B cell (primary cell): ENCODE measurements around the gene C22orf15. TPM values are rescaled to one million over a fixed set of nuclear protein-coding genes. Genes with fewer than 3 reads are reported as not detected.

Source experiments
- ATAC-seq: fragments of 200-7000 bp; cut with Tn5 transposase; one replicate; pipeline ENCODE4 v1.10.0; 2021; ENCODE audit warnings: low read depth, mild to moderate bottlenecking, moderate number of reproducible peaks, moderate library complexity
- CTCF ChIA-PET: fragments of 350-600 bp; sonication (Branson Sonifier 250); formaldehyde crosslinking; loops from one replicate; lab custom pipeline; 2021; ENCODE audit warnings: antibody characterized with exemption, inconsistent platforms; lab: Charles Lee
- POLR2A ChIA-PET: fragments of 350-600 bp; sonication (Branson Sonifier 250); formaldehyde crosslinking; loops from one replicate; lab custom pipeline; 2021; ENCODE audit warnings: antibody characterized with exemption; lab: Charles Lee
- DNase-seq: peaks from one replicate; pipeline ENCODE4 v3.0.0; 2013
- H2AFZ ChIP-seq: 2 replicates; pipeline ENCODE4 v1.6.1; 2012; ENCODE audit warnings: mild to moderate bottlenecking, low read depth, low read length; ENCODE audit not compliant: insufficient read depth, poor library complexity, severe bottlenecking
- H3K27ac ChIP-seq, 2 donors: 1 replicate in 1 of 2; 2 replicates in 1 of 2; pipeline ENCODE4 v1.5.1; 2012 to 2013; ENCODE audit warnings: low read length in 2 of 2, mild to moderate bottlenecking in 2 of 2, moderate library complexity in 1 of 2
- H3K27me3 ChIP-seq, 4 experiments: fragments of 200-600 bp in 1 of 4; sonication (generic) in 1 of 4; replicated peaks in 1 of 4; 1 replicate in 2 of 4; 2 replicates in 2 of 4; pipeline versions ENCODE4 v1.6.1 to v1.7.0; 2013 to 2016; ENCODE audit warnings: low read length in 3 of 4, mild to moderate bottlenecking in 2 of 4, mixed read lengths in 1 of 4, moderate library complexity in 1 of 4; ENCODE audit not compliant: insufficient read depth in 4 of 4, control insufficient read depth in 3 of 4; ENCODE audit errors: control extremely low read depth in 1 of 4
- H3K36me3 ChIP-seq, 2 experiments: replicated peaks in 1 of 2; 1 replicate in 1 of 2; 2 replicates in 1 of 2; pipeline versions ENCODE4 v1.6.1 to v1.7.1; 2013; ENCODE audit warnings: low read length in 1 of 2; ENCODE audit not compliant: insufficient read depth in 2 of 2, control insufficient read depth in 1 of 2; ENCODE audit errors: control extremely low read depth in 1 of 2, extremely low read depth in 1 of 2
- H3K4me1 ChIP-seq, 2 donors: fragments of 200-600 bp in 1 of 2; sonication (generic) in 1 of 2; 1 replicate in 1 of 2; 2 replicates in 1 of 2; pipeline versions ENCODE4 v1.5.1 to v1.6.1; 2013 to 2017; ENCODE audit warnings: low read length in 2 of 2; ENCODE audit not compliant: control insufficient read depth in 2 of 2, insufficient read depth in 2 of 2
- H3K4me2 ChIP-seq: replicated peaks from 2 replicates; pipeline ENCODE3; 2012; ENCODE audit warnings: mild to moderate bottlenecking, low read depth, low read length; ENCODE audit not compliant: poor library complexity, severe bottlenecking
- H3K4me3 ChIP-seq, 5 experiments: fragments of 200-600 bp in 1 of 5; sonication (generic) in 1 of 5; 1 replicate in 3 of 5; 2 replicates in 2 of 5; pipeline versions ENCODE4 v1.5.1 to v1.7.0; 2011 to 2016; ENCODE audit warnings: low read length in 4 of 5, mild to moderate bottlenecking in 4 of 5, low read depth in 2 of 5, control low read depth in 1 of 5, moderate library complexity in 1 of 5; ENCODE audit not compliant: insufficient read depth in 1 of 5; ENCODE audit errors: control extremely low read depth in 1 of 5, extremely low read depth in 1 of 5
- H3K79me2 ChIP-seq: fragments of 200-600 bp; sonication (generic); one replicate; pipeline ENCODE4 v1.6.0; 2016; ENCODE audit warnings: low read length; ENCODE audit not compliant: control insufficient read depth, insufficient read depth
- H3K9ac ChIP-seq: fragments of 200-600 bp; sonication (generic); 2 replicates; pipeline ENCODE4 v1.6.1; 2017; ENCODE audit warnings: mild to moderate bottlenecking, low read length, moderate library complexity
- H3K9me3 ChIP-seq, 3 donors: one replicate each; pipeline versions ENCODE4 v1.6.1 to v1.7.1; 2013; ENCODE audit warnings: low read length in 2 of 3; ENCODE audit not compliant: control insufficient read depth in 2 of 3, insufficient read depth in 1 of 3; ENCODE audit errors: control extremely low read depth in 1 of 3
- H4K20me1 ChIP-seq: 2 replicates; pipeline ENCODE4 v1.6.0; 2012; ENCODE audit warnings: mild to moderate bottlenecking, low read length; ENCODE audit not compliant: insufficient read depth, control insufficient read depth, poor library complexity, severe bottlenecking
- H3K27ac Mint-ChIP-seq: one replicate; pipeline ENCODE4 v1.8.0; 2021; ENCODE audit warnings: mixed read lengths
- H3K27me3 Mint-ChIP-seq: one replicate; pipeline ENCODE4 v1.8.0; 2021; ENCODE audit warnings: mixed read lengths
- H3K4me1 Mint-ChIP-seq: one replicate; pipeline ENCODE4 v1.8.0; 2021; ENCODE audit warnings: mixed read lengths
- H3K4me3 Mint-ChIP-seq: one replicate; pipeline ENCODE4 v1.8.0; 2021; ENCODE audit warnings: mixed read lengths
- H3K9me3 Mint-ChIP-seq: one replicate; pipeline ENCODE4 v1.8.0; 2022; ENCODE audit warnings: mixed read lengths; ENCODE audit not compliant: insufficient read depth
- CTCF ChIP-seq: fragments of 200-600 bp; IDR thresholded peaks from one replicate; pipeline ENCODE4 v1.8.0; 2022; ENCODE audit warnings: antibody characterized with exemption, mild to moderate bottlenecking
- EZH2 ChIP-seq: IDR thresholded peaks from 2 replicates; pipeline ENCODE4 v1.6.1; 2012; ENCODE audit warnings: borderline replicate concordance, low read depth, mild to moderate bottlenecking, moderate library complexity, low read length; ENCODE audit not compliant: insufficient read depth, poor library complexity, severe bottlenecking
- WGBS: methylation state at CpG from one replicate; pipeline ENCODE4 v1.1.5; 2013; ENCODE audit warnings: missing lambda C conversion rate; ENCODE audit not compliant: insufficient coverage; 5-methylcytosine and 5-hydroxymethylcytosine counted together
- intact Hi-C: fragments of 100-400 bp; cut with micrococcal nuclease; formaldehyde crosslinking; loops from one replicate; pipeline ENCODE4 v1.10.0; 2022
- polyA plus RNA-seq: library from polyadenylated mRNA; depleted of rRNA; stranded (reverse); fragments of >200 nt; gene quantifications from 2 replicates; pipeline ENCODE4 v1.2.3, GENCODE V29; 2012
- total RNA-seq, 2 donors: library from RNA; stranded (reverse); fragments of 120-200 nt in 1 of 2; gene quantifications; 1 replicate in 1 of 2; 2 replicates in 1 of 2; pipeline versions ENCODE4 v1.2.3 to v1.2.4, GENCODE V29; 2013 to 2022

C22orf15 gene
- total and polyA plus RNA-seq, 2 donors (not counting 1 experiment from before 2014, with no cell fraction given) = 0.61 to 0.81 TPM

- Histone ChIP-seq H3K27ac (no peak overlapping the region), H3K79me2 (no peaks in the 10 kb centered on the region), H3K9ac (no peak overlapping the region), H2AFZ (no peak overlapping the region), H3K36me3 (peaks cover 0 to 10% of the 10 kb centered on the region in 2 experiments), H4K20me1 (no peaks in the 10 kb centered on the region), H3K4me1 (peaks cover 12% of the 10 kb centered on the region in 2 donors), H3K4me2 (no peak overlapping the region), H3K27me3 (no peaks in the 10 kb centered on the region), H3K9me3 (no peaks in the 10 kb centered on the region), H3K4me3 (no peak overlapping the region)
- DNase-seq (no peak), ATAC-seq (no peak)
- WGBS = 94% methylated on average over 15 of the region's 15 CpGs
- Mint-ChIP-seq H3K9me3 (no peaks in the 10 kb centered on the region), H3K27ac (no peak overlapping the region), H3K27me3 (no peaks in the 10 kb centered on the region), H3K4me3 (no peak overlapping the region), H3K4me1 (peaks cover 5% of the 10 kb centered on the region)
- intact Hi-C loops = loop anchor here (10.0 kb wide), 1 partner anchor 234 kb away; the partner anchor contains the start of gene CABIN1
- TF ChIP-seq CTCF (no peak), EZH2 (no peak)
- ChIA-PET CTCF (no interaction called here), POLR2A (no interaction called here)
Observed at GRCh38 chr22:23781065-23781464, 18.3 kb downstream of the C22orf15 start.

GRCh38 chr22:23781511-23782183, 18.9 kb downstream of the C22orf15 start:
- Histone ChIP-seq H3K9ac (no peak overlapping the region), H3K4me3 (no peak overlapping the region), H3K36me3 (peaks cover 0 to 10% of the 10 kb centered on the region in 2 experiments), H3K4me1 (peaks cover 17 to 18% of the 10 kb centered on the region in 2 donors), H3K4me2 (no peak overlapping the region), H2AFZ (no peak overlapping the region), H3K27me3 (no peaks in the 10 kb centered on the region), H3K27ac (no peak overlapping the region), H3K9me3 (no peaks in the 10 kb centered on the region), H3K79me2 (no peaks in the 10 kb centered on the region), H4K20me1 (no peaks in the 10 kb centered on the region)
- Mint-ChIP-seq H3K27me3 (no peaks in the 10 kb centered on the region), H3K4me1 (peaks cover 11% of the 10 kb centered on the region), H3K9me3 (no peaks in the 10 kb centered on the region), H3K27ac (no peak overlapping the region), H3K4me3 (no peak overlapping the region)
- POLR2A ChIA-PET = no interaction called here
- TF ChIP-seq CTCF (no peak), EZH2 (no peak)
- 93% methylated on average over 12 of the region's 14 CpGs for WGBS
- no peak for DNase-seq
- intact Hi-C loops = loop anchor here (10.0 kb wide), 1 partner anchor 233 kb away; the partner anchor contains the start of gene CABIN1
- no peak for ATAC-seq
- CTCF ChIA-PET = no interaction called here
